Panc1 (cell line): Measurements from ENCODE around the gene KCNIP4. TPM values are rescaled to one million over a fixed set of nuclear protein-coding genes. Genes with fewer than 3 reads are reported as not detected.

Experiments
- ATAC-seq: fragments of 200-7000 bp; cut with Tn5 transposase; 2 replicates; pipeline ENCODE4 v1.9.1; 2020; ENCODE audit warnings: mild to moderate bottlenecking, moderate library complexity
- BruUV-seq: library from RNA; stranded (reverse); fragments of 400-500 nt; replicated peaks from 2 replicates; lab custom pipeline; 2021; lab: Mats Ljungman, UMichigan
- CTCF ChIA-PET: fragments of 300-600 bp; sonication (Branson Sonifier 250); formaldehyde crosslinking; loops from one replicate; lab custom pipeline; 2022; ENCODE audit warnings: antibody characterized with exemption; lab: Charles Lee
- POLR2A ChIA-PET: fragments of 300-600 bp; sonication (Branson Sonifier 250); formaldehyde crosslinking; loops from one replicate; lab custom pipeline; 2022; ENCODE audit warnings: antibody characterized with exemption; lab: Charles Lee
- DNase-seq: peaks from one replicate; pipeline ENCODE4 v3.0.0-alpha.2; 2010; ENCODE audit warnings: low read depth, low spot score
- H3K27ac ChIP-seq: 2 replicates; pipeline ENCODE4 v1.5.1; 2011; ENCODE audit warnings: mild to moderate bottlenecking, low read length, inconsistent platforms
- H3K27me3 ChIP-seq: fragments of 200-500 bp; sonication (Bioruptor generic); 2 replicates; pipeline ENCODE4 v1.6.0; 2014; ENCODE audit warnings: low read length, inconsistent platforms; ENCODE audit not compliant: control insufficient read depth, insufficient read depth
- H3K36me3 ChIP-seq: fragments of 200-500 bp; sonication (Bioruptor generic); 2 replicates; pipeline ENCODE4 v1.5.1; 2014; ENCODE audit warnings: inconsistent platforms, mild to moderate bottlenecking, low read length, moderate library complexity; ENCODE audit not compliant: control insufficient read depth, insufficient read depth
- H3K4me1 ChIP-seq: 2 replicates; pipeline ENCODE4 v1.5.1; 2011; ENCODE audit warnings: inconsistent platforms, mild to moderate bottlenecking, low read length, moderate library complexity; ENCODE audit not compliant: control insufficient read depth, insufficient read depth
- H3K4me3 ChIP-seq, 2 experiments: 2 replicates each; pipeline ENCODE4 v1.5.1; 2011 to 2012; ENCODE audit warnings: low read depth in 2 of 2, low read length in 2 of 2, mild to moderate bottlenecking in 2 of 2, inconsistent platforms in 1 of 2, moderate library complexity in 1 of 2
- H3K9me3 ChIP-seq: fragments of 200-500 bp; sonication (Bioruptor generic); 2 replicates; pipeline ENCODE4 v1.5.1; 2014; ENCODE audit warnings: low read depth, mild to moderate bottlenecking, inconsistent platforms, low read length, moderate library complexity; ENCODE audit not compliant: control insufficient read depth, insufficient read depth
- CTCF ChIP-seq: fragments of 450-650 bp; IDR thresholded peaks from 2 replicates; pipeline ENCODE4 v1.5.1; 2017; ENCODE audit warnings: mild to moderate bottlenecking
- POLR2AphosphoS5 ChIP-seq: IDR thresholded peaks from 2 replicates; pipeline ENCODE4 v1.6.1; 2012; ENCODE audit warnings: mild to moderate bottlenecking, low read depth, low read length, moderate library complexity
- REST ChIP-seq, 2 experiments: IDR thresholded peaks; 2 replicates each; pipeline ENCODE4 v1.6.1; 2011 to 2012; ENCODE audit warnings: low read depth in 2 of 2, control low read depth in 1 of 2, low read length in 1 of 2, mild to moderate bottlenecking in 1 of 2, moderate library complexity in 1 of 2; ENCODE audit not compliant: insufficient read depth in 1 of 2
- SIN3A ChIP-seq: IDR thresholded peaks from 2 replicates; pipeline ENCODE4 v1.6.1; 2012; ENCODE audit warnings: low read depth, mild to moderate bottlenecking, low read length, moderate library complexity, borderline replicate concordance; ENCODE audit not compliant: insufficient read depth
- TCF7L2 ChIP-seq: IDR thresholded peaks from 2 replicates; pipeline ENCODE4 v1.6.1; 2011; ENCODE audit warnings: mild to moderate bottlenecking, low read depth, low read length, inconsistent platforms
- in situ Hi-C: cut with HindIII; loops from 2 replicates; pipeline ENCODE4 v1.10.0; 2016; ENCODE audit warnings: low sequenced_read_pairs, low pct_unique_long_range_greater_than_20kb
- intact Hi-C: fragments of 100-400 bp; cut with micrococcal nuclease; formaldehyde crosslinking; loops from one replicate; pipeline ENCODE4 v1.10.0; 2022; ENCODE audit not compliant: unreplicated experiment
- total RNA-seq: library from RNA; stranded (reverse); gene quantifications from one replicate; pipeline ENCODE4 v1.2.1, GENCODE V29; 2021; ENCODE audit not compliant: unreplicated experiment

The KCNIP4 gene
- total RNA-seq, 1 experiment from 2014 or later, result not detected

- Histone ChIP-seq H3K9me3 (no peaks in the 10 kb centered on the region), H3K27me3 (no peaks in the 10 kb centered on the region), H3K27ac (no peak overlapping the region), H3K4me3 (no peak overlapping the region), H3K4me1 (no peaks in the 10 kb centered on the region), H3K36me3 (no peaks in the 10 kb centered on the region)
- in situ Hi-C loops (no loop called here), intact Hi-C loops (loop anchor here (10.0 kb wide), 2 partner anchors 126 to 1996 kb away; no protein-coding TSS in a partner anchor)
- no peak for ATAC-seq
- CTCF ChIA-PET, result no interaction called here
- BruUV-seq, result no TSS peak
- TF ChIP-seq POLR2AphosphoS5, result no peak
- TF ChIP-seq REST (IDR thresholded peaks at IDR 0.05; ENCODE audit: insufficient read depth in 1 of 2, low read depth in 2 of 2, low read length in 1 of 2), result no peak
- no peak for TF ChIP-seq CTCF
- DNase-seq, result no peak
- POLR2A ChIA-PET, result no interaction called here
These were observed 1267.3 kb downstream of the KCNIP4 start for GRCh38 chr4:20681271-20681670.

GRCh38 chr4:20680736-20681135 lies 1267.8 kb downstream of the KCNIP4 start:
- TF ChIP-seq REST (IDR thresholded peaks at IDR 0.05; ENCODE audit: insufficient read depth in 1 of 2, low read depth in 2 of 2, low read length in 1 of 2) (no peak), CTCF (no peak), SIN3A (no peak), POLR2AphosphoS5 (no peak), TCF7L2 (no peak)
- no TSS peak for BruUV-seq
- in situ Hi-C loops, result no loop called here
- no peak overlapping the region for H3K27ac ChIP-seq
- no peaks in the 10 kb centered on the region for H3K27me3 ChIP-seq
- POLR2A ChIA-PET, result no interaction called here
- CTCF ChIA-PET, result no interaction called here
- intact Hi-C loops, result loop anchor here (10.0 kb wide), 2 partner anchors 126 to 1996 kb away; no protein-coding TSS in a partner anchor
- H3K36me3 ChIP-seq, result no peaks in the 10 kb centered on the region
- no peaks in the 10 kb centered on the region for H3K9me3 ChIP-seq
- no peak for ATAC-seq
- DNase-seq, result no peak
- H3K4me3 ChIP-seq, result no peak overlapping the region
- no peaks in the 10 kb centered on the region for H3K4me1 ChIP-seq
